Measurements from ENCODE around the gene CLEC11A.

The CLEC11A gene

DNA sequence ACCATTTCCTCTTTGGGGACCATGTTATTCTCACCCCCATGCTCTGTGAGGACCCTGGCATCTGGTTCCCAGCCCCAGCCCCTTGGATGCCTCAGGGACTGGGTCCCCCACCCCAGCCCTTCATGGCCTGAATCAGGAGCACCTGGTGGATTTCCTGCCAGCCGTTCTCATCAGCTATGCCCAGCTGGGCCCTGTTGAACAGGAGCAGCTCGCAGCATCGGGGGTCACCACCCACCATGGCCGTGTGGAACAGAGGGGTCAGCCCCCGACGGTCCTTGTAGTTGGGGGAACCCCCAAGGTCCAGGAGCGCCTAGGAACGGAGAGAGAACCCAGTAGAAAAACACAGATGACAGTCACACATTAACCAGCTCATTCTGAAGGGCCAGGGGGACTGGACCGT lies 11.4 kb upstream of the CLEC11A start:
- no peak for DNase-seq (ENCODE audit: low spot score)
- TF ChIP-seq, protein P1, sequence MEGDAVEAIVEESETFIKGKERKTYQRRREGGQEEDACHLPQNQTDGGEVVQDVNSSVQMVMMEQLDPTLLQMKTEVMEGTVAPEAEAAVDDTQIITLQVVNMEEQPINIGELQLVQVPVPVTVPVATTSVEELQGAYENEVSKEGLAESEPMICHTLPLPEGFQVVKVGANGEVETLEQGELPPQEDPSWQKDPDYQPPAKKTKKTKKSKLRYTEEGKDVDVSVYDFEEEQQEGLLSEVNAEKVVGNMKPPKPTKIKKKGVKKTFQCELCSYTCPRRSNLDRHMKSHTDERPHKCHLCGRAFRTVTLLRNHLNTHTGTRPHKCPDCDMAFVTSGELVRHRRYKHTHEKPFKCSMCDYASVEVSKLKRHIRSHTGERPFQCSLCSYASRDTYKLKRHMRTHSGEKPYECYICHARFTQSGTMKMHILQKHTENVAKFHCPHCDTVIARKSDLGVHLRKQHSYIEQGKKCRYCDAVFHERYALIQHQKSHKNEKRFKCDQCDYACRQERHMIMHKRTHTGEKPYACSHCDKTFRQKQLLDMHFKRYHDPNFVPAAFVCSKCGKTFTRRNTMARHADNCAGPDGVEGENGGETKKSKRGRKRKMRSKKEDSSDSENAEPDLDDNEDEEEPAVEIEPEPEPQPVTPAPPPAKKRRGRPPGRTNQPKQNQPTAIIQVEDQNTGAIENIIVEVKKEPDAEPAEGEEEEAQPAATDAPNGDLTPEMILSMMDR (IDR thresholded peaks at IDR 0.05; ENCODE audit: extremely low read depth, insufficient read depth, missing control alignments), result no peak
- in situ Hi-C loops (cut with MboI; ENCODE audit: low pct_unique_long_range_greater_than_20kb, low sequenced_read_pairs, unreplicated experiment), result no loop called here

- DNase-seq (ENCODE audit: low spot score), result no peak
- in situ Hi-C loops (cut with MboI; ENCODE audit: low pct_unique_long_range_greater_than_20kb, low sequenced_read_pairs, unreplicated experiment), result no loop called here
- TF ChIP-seq, protein P1 (IDR thresholded peaks at IDR 0.05; ENCODE audit: extremely low read depth, insufficient read depth, missing control alignments), result no peak
These were observed 10.3 kb upstream of the CLEC11A start for GRCh38 chr19:50712833-50713232.

DNA sequence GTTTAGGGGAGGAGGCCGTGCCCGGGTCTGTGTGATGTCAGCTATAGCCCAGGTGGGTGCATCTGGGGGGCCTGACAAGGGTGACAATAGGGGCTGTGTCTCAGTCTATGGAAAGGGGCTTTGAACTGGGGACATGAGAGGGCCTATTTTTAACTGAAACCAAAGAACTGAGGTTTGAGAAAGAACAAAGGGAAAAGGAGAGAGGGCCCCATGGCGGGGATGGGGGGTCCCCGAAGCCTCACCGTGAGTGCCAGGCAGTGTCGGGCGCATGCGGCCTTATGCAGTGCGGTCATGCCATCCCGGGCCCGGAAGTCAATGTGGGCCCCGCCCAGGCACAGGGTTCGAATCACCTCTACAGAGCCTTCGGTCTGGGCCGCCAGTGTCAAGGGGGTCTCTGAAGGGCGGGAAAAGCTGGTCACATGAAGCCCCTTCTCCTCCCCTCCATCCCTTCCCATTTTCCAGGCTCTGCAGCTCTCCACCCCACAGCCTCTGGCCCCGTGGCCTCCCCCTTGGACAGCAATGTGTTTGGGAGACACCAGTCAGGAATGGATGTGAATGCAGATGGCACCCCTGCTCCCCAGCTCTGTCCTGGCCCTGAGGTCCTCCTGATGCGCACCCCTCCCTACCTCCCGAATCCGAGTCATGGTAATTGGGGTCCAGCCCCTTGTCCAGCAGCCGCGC lies 9.5 kb upstream of the CLEC11A start:
- TF ChIP-seq, protein P1 (IDR thresholded peaks at IDR 0.05; ENCODE audit: extremely low read depth, insufficient read depth, missing control alignments), result no peak
- no peak for DNase-seq (ENCODE audit: low spot score)

DNA sequence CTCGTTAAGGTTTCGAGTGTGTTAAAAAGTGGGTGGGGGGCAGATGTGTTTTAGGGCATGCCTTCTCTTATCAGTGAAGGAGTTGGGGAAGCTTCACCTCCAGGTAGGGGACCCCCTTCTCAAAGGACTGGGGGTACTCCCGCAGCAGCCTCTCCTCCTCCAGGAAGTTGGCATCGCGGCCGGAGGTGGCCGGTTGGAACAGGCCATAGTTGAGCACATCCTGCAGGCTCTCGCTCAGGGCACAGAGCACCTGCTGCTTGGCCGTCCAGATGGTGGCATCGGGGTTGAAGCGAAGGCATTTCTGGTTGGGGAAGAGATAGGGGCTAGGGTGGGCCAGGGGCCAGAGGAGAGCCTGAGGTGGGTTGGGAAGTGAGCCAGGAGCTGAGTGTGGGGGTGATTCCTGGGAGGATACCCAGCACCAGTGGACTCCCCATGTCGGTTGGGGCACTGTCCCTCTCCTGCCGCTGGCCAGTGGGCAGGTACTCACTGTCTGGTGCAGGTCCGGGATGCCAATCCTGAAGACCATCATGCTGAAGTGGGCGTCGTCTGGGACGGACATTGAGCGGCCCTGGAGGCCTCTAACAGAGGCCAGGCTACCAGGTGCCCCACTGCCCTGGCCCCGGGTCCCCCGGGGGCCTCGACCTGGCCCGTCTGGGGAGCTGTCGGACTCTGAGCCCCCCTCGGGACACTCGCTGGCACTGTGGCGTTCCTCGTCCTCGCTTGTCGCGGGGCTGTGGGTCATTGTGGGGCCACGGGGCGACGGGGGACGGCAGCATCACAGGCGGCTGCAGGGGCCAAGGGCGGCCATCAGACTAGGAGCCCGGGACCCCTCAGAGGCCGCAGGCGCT lies 6.8 kb upstream of the CLEC11A start:
- in situ Hi-C loops (cut with MboI; ENCODE audit: low pct_unique_long_range_greater_than_20kb, low sequenced_read_pairs, unreplicated experiment), result no loop called here
- TF ChIP-seq, protein P1 (IDR thresholded peaks at IDR 0.05; ENCODE audit: extremely low read depth, insufficient read depth, missing control alignments), result no peak
- no peak for DNase-seq (ENCODE audit: low spot score)

More for the DNA sequence above, 9.5 kb upstream of the CLEC11A start:
- in situ Hi-C loops (cut with MboI; ENCODE audit: low pct_unique_long_range_greater_than_20kb, low sequenced_read_pairs, unreplicated experiment), result no loop called here

- TF ChIP-seq, protein P1 (IDR thresholded peaks at IDR 0.05; ENCODE audit: extremely low read depth, insufficient read depth, missing control alignments), result no peak
- DNase-seq (ENCODE audit: low spot score), result no peak
- in situ Hi-C loops (cut with MboI; ENCODE audit: low pct_unique_long_range_greater_than_20kb, low sequenced_read_pairs, unreplicated experiment), result no loop called here
These were observed 6.0 kb upstream of the CLEC11A start for GRCh38 chr19:50717026-50717723.

DNA sequence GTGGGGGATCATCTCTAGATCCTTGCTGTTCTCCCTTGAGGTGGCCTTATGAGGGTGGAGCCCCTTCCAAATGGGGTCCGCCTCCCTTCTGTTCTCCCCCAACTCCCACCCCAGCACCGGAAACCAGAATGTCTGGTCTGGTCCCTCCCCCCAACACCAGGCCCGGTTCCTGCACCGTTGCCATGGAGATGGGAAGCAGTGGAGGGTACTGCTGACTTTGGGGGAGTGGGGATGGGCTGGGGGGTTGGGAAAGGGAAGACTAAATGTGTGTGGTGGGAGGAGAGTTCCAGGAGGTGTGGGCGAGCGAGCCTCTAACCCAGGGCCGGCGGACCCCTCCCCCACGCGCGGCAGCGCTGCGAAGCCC lies 5.3 kb upstream of the CLEC11A start:
- TF ChIP-seq, protein P1 (IDR thresholded peaks at IDR 0.05; ENCODE audit: extremely low read depth, insufficient read depth, missing control alignments), result no peak
- no peak for DNase-seq (ENCODE audit: low spot score)
- in situ Hi-C loops (cut with MboI; ENCODE audit: low pct_unique_long_range_greater_than_20kb, low sequenced_read_pairs, unreplicated experiment), result no loop called here

Measured in GM13977 (cell line).